WTC11 (cell line): Measurements from ENCODE around the gene GRIK5.

Experiments used
- ATF3 ChIP-seq: sonication (generic); formaldehyde crosslinking; conservative IDR thresholded peaks from 2 replicates; pipeline ENCODE4 v1.8.1; 2022; ENCODE audit warnings: mild to moderate bottlenecking, missing genetic modification reagents
- CDX4 ChIP-seq: fragments of 250-450 bp; sonication (Bioruptor Pico); IDR thresholded peaks from 2 replicates; pipeline ENCODE4 v1.9.0; 2021; ENCODE audit warnings: moderate library complexity, mild to moderate bottlenecking, inconsistent platforms, borderline replicate concordance
- CTCF ChIP-seq: fragments of 200-600 bp; IDR thresholded peaks from 2 replicates; pipeline ENCODE4 v1.8.0; 2022; ENCODE audit warnings: antibody characterized with exemption
- FOXP4 ChIP-seq: sonication (generic); formaldehyde crosslinking; IDR thresholded peaks from 2 replicates; pipeline ENCODE4 v1.8.0; 2022; ENCODE audit warnings: mild to moderate bottlenecking, missing genetic modification reagents
- GABPB1 ChIP-seq: sonication (generic); formaldehyde crosslinking; IDR thresholded peaks from 2 replicates; pipeline ENCODE4 v1.8.1; 2023; ENCODE audit warnings: mild to moderate bottlenecking, missing genetic modification reagents
- JUN ChIP-seq: sonication (generic); formaldehyde crosslinking; IDR thresholded peaks from 2 replicates; pipeline ENCODE4 v1.8.0; 2023; ENCODE audit warnings: mild to moderate bottlenecking, missing genetic modification reagents
- MAX ChIP-seq: sonication (generic); formaldehyde crosslinking; IDR thresholded peaks from 2 replicates; pipeline ENCODE4 v1.8.0; 2022; ENCODE audit warnings: mild to moderate bottlenecking, missing genetic modification reagents
- PRDM15 ChIP-seq: sonication (generic); formaldehyde crosslinking; IDR thresholded peaks from 2 replicates; pipeline ENCODE4 v1.8.0; 2022; ENCODE audit warnings: missing genetic modification reagents
- STAT6 ChIP-seq: sonication (generic); formaldehyde crosslinking; conservative IDR thresholded peaks from 2 replicates; pipeline ENCODE4 v1.8.1; 2023; ENCODE audit warnings: mild to moderate bottlenecking, low read depth, missing genetic modification reagents, moderate library complexity
- USF2 ChIP-seq: sonication (generic); formaldehyde crosslinking; IDR thresholded peaks from 2 replicates; pipeline ENCODE4 v1.8.1; 2023; ENCODE audit warnings: mild to moderate bottlenecking, missing genetic modification reagents, moderate library complexity
- ZBTB21 ChIP-seq: sonication (generic); formaldehyde crosslinking; IDR thresholded peaks from 2 replicates; pipeline ENCODE4 v1.8.1; 2023; ENCODE audit warnings: mild to moderate bottlenecking, missing genetic modification reagents, borderline replicate concordance
- ZNF121 ChIP-seq: sonication (generic); formaldehyde crosslinking; IDR thresholded peaks from 2 replicates; pipeline ENCODE4 v1.8.0; 2023; ENCODE audit warnings: missing genetic modification reagents
- ZNF416 ChIP-seq: fragments of 250-450 bp; sonication (Bioruptor Pico); IDR thresholded peaks from 2 replicates; pipeline ENCODE4 v1.9.0; 2021; ENCODE audit warnings: mild to moderate bottlenecking, inconsistent platforms

GRCh38 chr19:41998246-41999020 is 71.6 kb downstream of the GRIK5 start:
- no peak for TF ChIP-seq FOXP4 (CRISPR knock-in tag)
- peak; percentile 68 for TF ChIP-seq CTCF
- TF ChIP-seq PRDM15 (CRISPR knock-in tag), result no peak
- TF ChIP-seq JUN, result no peak
- TF ChIP-seq ZBTB21 (CRISPR knock-in tag), result no peak
- TF ChIP-seq USF2 (CRISPR knock-in tag), result no peak
- no peak for TF ChIP-seq ZNF416 (CRISPR knock-in tag)
- no peak for TF ChIP-seq ATF3 (CRISPR knock-in tag)
- no peak for TF ChIP-seq GABPB1 (CRISPR knock-in tag)
- TF ChIP-seq CDX4, result no peak
- TF ChIP-seq MAX (CRISPR knock-in tag), result no peak
- TF ChIP-seq ZNF121 (CRISPR knock-in tag), result no peak
- no peak for TF ChIP-seq STAT6 (CRISPR knock-in tag)
